HEK293T (cell line): ENCODE results near the gene EXOC7.

Experiments used
- CTCF ChIA-PET: fragments of 350-600 bp; formaldehyde crosslinking; extraction: SDS; loops from one replicate; lab custom pipeline; 2021; ENCODE audit warnings: antibody characterized with exemption, inconsistent platforms; lab: Yijun Ruan, JAX
- POLR2A ChIA-PET: fragments of 350-600 bp; formaldehyde crosslinking; extraction: SDS; loops from one replicate; lab custom pipeline; 2020; ENCODE audit warnings: antibody characterized with exemption, inconsistent platforms; lab: Yijun Ruan, JAX
- DNase-seq: peaks from one replicate; pipeline ENCODE4 v3.0.0; 2012; ENCODE audit warnings: mixed read lengths; ENCODE audit errors: extremely low spot score
- ARNT ChIP-seq: fragments of 450-650 bp; IDR thresholded peaks from 2 replicates; pipeline ENCODE4 v1.6.1; 2017; ENCODE audit warnings: mild to moderate bottlenecking
- BHLHE40 ChIP-seq: fragments of 450-650 bp; IDR thresholded peaks from 2 replicates; pipeline ENCODE4 v1.6.1; 2016; ENCODE audit warnings: mild to moderate bottlenecking, moderate library complexity, borderline replicate concordance
- CTBP1 ChIP-seq: fragments of 450-650 bp; IDR thresholded peaks from 2 replicates; pipeline ENCODE4 v1.6.1; 2016; ENCODE audit warnings: borderline replicate concordance
- ELF4 ChIP-seq: fragments of 450-650 bp; IDR thresholded peaks from 2 replicates; pipeline ENCODE4 v1.6.1; 2017; ENCODE audit warnings: antibody characterized with exemption
- FOXA1 ChIP-seq: fragments of 450-650 bp; IDR thresholded peaks from 2 replicates; pipeline ENCODE4 v1.6.1; 2016; ENCODE audit warnings: mild to moderate bottlenecking
- FOXK2 ChIP-seq: fragments of 450-650 bp; IDR thresholded peaks from 2 replicates; pipeline ENCODE4 v1.6.1; 2016; ENCODE audit warnings: mild to moderate bottlenecking
- FOXM1 ChIP-seq: fragments of 450-650 bp; IDR thresholded peaks from 2 replicates; pipeline ENCODE4 v1.6.1; 2017; ENCODE audit warnings: mild to moderate bottlenecking, borderline replicate concordance
- HDGF ChIP-seq: fragments of 450-650 bp; IDR thresholded peaks from 2 replicates; pipeline ENCODE4 v1.6.1; 2017; ENCODE audit warnings: antibody characterized with exemption, borderline replicate concordance
- L3MBTL2 ChIP-seq: fragments of 450-650 bp; conservative IDR thresholded peaks from 2 replicates; pipeline ENCODE4 v1.6.1; 2016; ENCODE audit warnings: mild to moderate bottlenecking
- LEF1 ChIP-seq: fragments of 450-650 bp; IDR thresholded peaks from 2 replicates; pipeline ENCODE4 v1.6.1; 2017; ENCODE audit warnings: mild to moderate bottlenecking, borderline replicate concordance
- NFRKB ChIP-seq: fragments of 450-650 bp; IDR thresholded peaks from 2 replicates; pipeline ENCODE4 v1.6.1; 2016; ENCODE audit warnings: mild to moderate bottlenecking, moderate library complexity
- PKNOX1 ChIP-seq: fragments of 450-650 bp; IDR thresholded peaks from 2 replicates; pipeline ENCODE4 v1.6.1; 2016
- SP1 ChIP-seq: fragments of 450-650 bp; IDR thresholded peaks from 2 replicates; pipeline ENCODE4 v1.6.1; 2017
- SUZ12 ChIP-seq: fragments of 450-650 bp; IDR thresholded peaks from 2 replicates; pipeline ENCODE4 v1.6.1; 2016; ENCODE audit warnings: mild to moderate bottlenecking
- TARDBP ChIP-seq: fragments of 450-650 bp; IDR thresholded peaks from 2 replicates; pipeline ENCODE4 v1.6.1; 2016
- ZNF384 ChIP-seq: fragments of 450-650 bp; IDR thresholded peaks from 2 replicates; pipeline ENCODE4 v1.6.1; 2016

The EXOC7 gene, protein sequence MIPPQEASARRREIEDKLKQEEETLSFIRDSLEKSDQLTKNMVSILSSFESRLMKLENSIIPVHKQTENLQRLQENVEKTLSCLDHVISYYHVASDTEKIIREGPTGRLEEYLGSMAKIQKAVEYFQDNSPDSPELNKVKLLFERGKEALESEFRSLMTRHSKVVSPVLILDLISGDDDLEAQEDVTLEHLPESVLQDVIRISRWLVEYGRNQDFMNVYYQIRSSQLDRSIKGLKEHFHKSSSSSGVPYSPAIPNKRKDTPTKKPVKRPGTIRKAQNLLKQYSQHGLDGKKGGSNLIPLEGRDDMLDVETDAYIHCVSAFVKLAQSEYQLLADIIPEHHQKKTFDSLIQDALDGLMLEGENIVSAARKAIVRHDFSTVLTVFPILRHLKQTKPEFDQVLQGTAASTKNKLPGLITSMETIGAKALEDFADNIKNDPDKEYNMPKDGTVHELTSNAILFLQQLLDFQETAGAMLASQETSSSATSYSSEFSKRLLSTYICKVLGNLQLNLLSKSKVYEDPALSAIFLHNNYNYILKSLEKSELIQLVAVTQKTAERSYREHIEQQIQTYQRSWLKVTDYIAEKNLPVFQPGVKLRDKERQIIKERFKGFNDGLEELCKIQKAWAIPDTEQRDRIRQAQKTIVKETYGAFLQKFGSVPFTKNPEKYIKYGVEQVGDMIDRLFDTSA

DNA sequence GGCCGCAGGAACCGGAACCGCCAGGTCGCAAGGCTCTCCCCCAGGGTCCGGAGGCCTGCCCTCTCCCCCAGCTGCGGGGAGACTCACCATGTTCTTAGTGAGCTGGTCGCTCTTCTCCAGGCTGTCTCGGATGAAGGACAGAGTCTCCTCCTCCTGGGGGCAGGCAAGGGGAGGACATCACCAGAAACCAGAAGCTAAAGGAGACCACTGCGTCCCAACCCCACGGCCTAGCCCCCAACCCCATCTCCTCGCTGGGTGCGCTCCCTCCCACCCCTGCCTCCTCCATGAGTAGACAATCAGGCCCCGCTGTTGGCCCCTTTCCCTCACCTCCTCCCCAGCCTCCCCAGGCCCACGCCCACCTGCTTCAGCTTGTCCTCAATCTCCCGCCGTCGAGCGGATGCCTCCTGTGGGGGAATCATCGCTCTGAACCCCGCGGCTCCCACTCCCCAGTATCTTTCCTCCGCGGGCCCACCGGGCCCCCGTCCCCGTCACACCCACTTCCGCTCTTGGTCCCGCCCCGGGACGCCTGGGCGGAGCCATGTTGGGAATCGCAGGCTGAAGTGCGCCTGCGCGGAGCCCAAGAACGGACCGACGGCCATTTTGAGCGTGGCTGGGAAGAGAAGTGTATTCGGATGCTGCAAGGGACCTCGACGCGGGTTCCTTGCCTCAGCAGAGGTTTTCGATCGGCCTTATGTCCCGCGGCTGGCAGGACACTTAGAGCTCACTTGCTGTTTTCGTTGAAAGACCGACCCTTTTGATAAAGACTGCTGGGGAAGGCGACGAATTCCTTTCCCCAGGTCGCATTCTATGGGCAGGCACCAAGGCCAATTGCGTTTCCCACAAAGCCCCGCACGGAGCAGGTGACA, at the start of gene EXOC7:
Gene EXOC7, minus strand, starts transcription at position 514 of the 866 bp plus-strand sequence. Its CDS starts 95 bp downstream, at position 419.
- ChIA-PET POLR2A (interaction anchor here (0.6 to 3.1 kb wide), 17 partner anchors 10 to 248 kb away, joined by 3 to 13 read pairs (median 4); partner anchors contain the start of genes SRP68 and WBP2), CTCF (interaction anchor here (0.6 to 2.6 kb wide), 5 partner anchors 11 to 176 kb away, joined by 3 to 8 read pairs (median 3); no protein-coding TSS in a partner anchor)
- TF ChIP-seq SP1 (no peak), LEF1 (no peak), BHLHE40 (no peak), L3MBTL2 (peak; percentile 87), ELF4 (peak; percentile 55)
- DNase-seq, result peak; percentile 99

GRCh38 chr17:76153202-76153601, 49.6 kb upstream of the EXOC7 start:
- CTCF ChIA-PET, result interaction anchor here (0.5 to 0.9 kb wide), 2 partner anchors 127 to 1142 kb away, joined by 3 read pairs; no protein-coding TSS in a partner anchor
- TF ChIP-seq BHLHE40 (no peak), L3MBTL2 (no peak), HDGF (no peak), FOXM1 (no peak), TARDBP (no peak), SP1 (no peak), PKNOX1 (no peak), LEF1 (no peak), FOXA1 (no peak), ZNF384 (no peak), ELF4 (no peak), FOXK2 (no peak)
- no peak for DNase-seq
- POLR2A ChIA-PET, result no interaction called here

DNA sequence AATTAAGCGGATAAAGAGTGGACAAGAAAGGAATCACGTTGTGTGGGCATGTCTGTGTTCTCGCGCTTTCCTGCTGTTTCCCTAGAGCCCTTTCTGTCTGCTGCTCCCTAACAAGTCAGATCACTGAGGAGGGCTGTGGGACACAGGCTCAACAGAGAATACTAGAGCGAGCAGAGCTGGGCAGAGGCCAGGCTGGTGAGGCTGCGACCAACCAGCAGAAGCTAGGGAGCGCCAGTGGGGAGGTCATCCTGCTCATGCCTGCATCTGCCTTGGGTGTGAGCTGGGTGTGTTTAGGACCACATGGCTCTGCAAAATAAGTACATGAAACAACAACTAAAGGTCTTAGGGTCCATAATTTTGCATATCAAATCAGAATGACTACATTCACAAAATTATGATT, 49.0 kb upstream of the EXOC7 start:
- POLR2A ChIA-PET, result no interaction called here
- TF ChIP-seq TARDBP, result no peak
- TF ChIP-seq L3MBTL2, result no peak
- no peak for TF ChIP-seq NFRKB
- no peak for TF ChIP-seq ZNF384
- no peak for TF ChIP-seq FOXM1
- no peak for TF ChIP-seq SP1
- TF ChIP-seq ARNT, result no peak
- TF ChIP-seq ELF4, result no peak
- CTCF ChIA-PET, result interaction anchor here (0.9 kb wide), 1 partner anchor 127 kb away, joined by 3 read pairs; no protein-coding TSS in a partner anchor
- DNase-seq, result no peak

DNA sequence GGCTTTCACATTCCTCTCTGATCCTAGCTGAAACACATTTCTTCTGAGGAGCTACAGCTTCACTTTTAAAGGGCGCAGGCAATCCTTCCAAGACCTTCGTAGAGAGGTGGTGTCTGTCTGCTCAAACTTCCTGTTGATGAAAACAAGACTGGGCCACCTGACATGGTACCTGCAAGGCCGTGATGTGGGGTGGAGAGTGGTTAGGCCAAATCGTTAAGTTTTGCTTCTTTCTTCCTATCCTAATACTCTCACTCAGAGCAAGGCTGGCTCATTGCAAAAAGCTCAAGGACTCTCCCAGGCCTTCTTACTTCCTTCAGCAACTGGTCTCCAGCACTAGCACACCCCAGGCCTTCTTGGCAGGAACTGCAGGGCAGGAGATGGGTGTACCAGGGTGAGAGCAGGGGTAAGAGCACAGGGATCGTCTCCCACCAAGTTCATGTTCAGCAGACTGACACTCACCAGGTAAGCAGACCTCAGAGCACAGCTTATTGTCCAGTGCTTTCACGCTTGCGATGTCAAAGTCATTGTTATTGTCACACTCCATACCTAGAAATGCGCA, 48.4 kb upstream of the EXOC7 start:
- ChIA-PET CTCF (interaction anchor here (0.5 to 1.1 kb wide), 2 partner anchors 30 to 262 kb away, joined by 4 to 5 read pairs; no protein-coding TSS in a partner anchor), POLR2A (no interaction called here)
- DNase-seq, result no peak
- TF ChIP-seq ELF4, result no peak

DNA sequence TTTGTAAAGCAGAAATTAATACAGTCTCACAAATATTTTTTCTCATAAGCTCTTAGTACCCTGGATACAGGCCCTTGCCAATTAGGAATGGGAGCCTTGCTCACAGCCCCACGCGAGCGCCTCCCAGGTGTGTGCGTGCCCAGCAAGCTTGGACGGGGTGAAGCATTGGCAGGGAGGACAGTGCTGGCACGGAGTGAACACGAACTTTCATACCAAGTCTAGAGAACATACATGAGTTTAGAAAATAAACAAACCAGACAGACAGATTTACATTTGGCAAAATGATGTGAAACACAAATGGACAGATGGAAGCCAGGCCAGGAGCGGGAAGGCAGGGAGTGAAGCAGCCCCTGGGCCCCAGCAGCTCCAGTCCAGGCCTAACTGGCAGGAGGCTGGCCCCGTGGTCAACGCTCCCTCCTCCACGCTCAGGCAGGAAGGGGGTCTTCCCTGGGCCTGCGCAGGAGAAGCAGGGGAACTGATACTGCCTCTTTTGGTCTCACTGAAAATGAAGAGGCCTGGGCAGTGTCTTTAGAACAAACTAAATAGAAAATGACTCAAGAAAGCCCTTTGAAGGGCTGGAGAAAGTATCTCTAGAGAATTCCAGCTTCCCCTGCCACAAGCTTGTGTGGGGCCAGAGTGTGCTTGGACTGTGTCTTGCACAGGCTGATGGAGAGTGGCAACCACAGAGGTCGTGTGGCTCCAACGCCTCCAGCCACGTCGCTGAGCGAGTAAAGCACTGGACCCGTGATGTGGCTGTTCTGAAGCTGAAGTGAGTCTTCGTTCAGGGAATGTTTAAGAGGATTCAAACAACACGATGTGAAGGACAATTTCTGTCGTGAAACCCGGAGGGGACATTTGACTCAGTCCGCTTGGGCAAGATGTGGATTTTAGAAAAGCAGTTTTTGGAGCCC, 47.4 kb upstream of the EXOC7 start:
- TF ChIP-seq HDGF (no peak), ELF4 (no peak)
- ChIA-PET POLR2A (no interaction called here), CTCF (interaction anchor here (0.5 to 1.1 kb wide), 2 partner anchors 31 to 263 kb away, joined by 4 to 5 read pairs; no protein-coding TSS in a partner anchor)
- DNase-seq, result no peak

GRCh38 chr17:76149214-76149613, 45.6 kb upstream of the EXOC7 start:
- ChIA-PET POLR2A (no interaction called here), CTCF (no interaction called here)
- TF ChIP-seq ZNF384, result no peak
- TF ChIP-seq HDGF, result no peak
- no peak for TF ChIP-seq ELF4
- TF ChIP-seq L3MBTL2, result no peak
- TF ChIP-seq SUZ12, result no peak
- no peak for TF ChIP-seq FOXA1
- TF ChIP-seq CTBP1, result no peak
- TF ChIP-seq BHLHE40, result no peak
- TF ChIP-seq FOXM1, result no peak
- no peak for TF ChIP-seq PKNOX1
- no peak for TF ChIP-seq FOXK2
- no peak for TF ChIP-seq ARNT
- no peak for TF ChIP-seq LEF1
- TF ChIP-seq SP1, result no peak
- TF ChIP-seq NFRKB, result no peak
- TF ChIP-seq TARDBP, result no peak
- DNase-seq, result no peak
